ENCODE measurements around the gene USP32. TPM values are rescaled to one million over a fixed set of nuclear protein-coding genes. Genes with fewer than 3 reads are reported as not detected.

The USP32 gene
- total and polyA plus RNA-seq, 2 of the 8 experiments (the other 6 are each of a cell fraction or from before 2014, with no cell fraction given): 29.6 to 112 TPM

DNA sequence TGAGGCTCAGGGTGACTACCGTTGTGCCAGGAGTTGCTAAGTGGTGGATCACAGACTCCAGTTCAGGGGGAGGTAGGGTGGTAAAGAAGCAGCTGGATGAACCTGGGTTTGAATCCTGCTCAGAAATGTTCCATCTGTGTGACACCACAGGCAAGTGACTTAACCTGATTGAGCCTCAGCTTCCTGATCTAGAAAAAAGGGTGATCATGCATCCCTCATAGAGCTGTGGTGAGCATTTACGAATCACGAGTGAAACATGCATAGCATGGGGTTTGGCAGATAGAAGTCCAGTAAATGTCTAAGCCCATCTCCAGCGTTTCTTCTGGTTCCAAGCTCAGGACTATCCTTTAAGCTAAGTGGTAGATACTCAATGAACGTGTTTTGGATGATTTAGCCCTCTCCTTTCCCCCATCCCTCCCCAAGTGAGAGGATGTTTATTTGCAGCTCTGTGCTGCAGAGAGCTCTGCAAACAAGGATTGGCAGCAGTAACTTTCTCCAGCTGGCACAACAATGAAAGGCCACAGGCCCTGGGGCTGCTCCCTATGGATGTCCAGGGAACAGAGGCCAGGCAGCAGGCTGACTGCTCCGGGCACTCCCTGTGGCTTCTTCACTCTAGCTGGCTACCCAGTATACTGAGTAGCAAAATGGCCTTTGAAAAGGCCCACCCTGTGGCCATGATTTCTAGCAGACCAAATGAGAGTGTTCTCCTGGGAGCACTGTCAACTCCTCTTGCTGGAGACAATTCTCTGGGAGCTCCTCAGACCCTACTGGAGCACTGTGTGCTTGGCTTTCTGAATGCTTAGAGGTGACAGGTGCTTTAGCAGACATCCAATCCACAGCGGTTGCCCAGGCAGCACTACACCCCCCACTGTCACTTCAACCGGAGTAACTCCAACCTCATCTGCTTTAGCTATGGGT is 220.8 kb downstream of the USP32 start:
- Histone ChIP-seq H2AFZ (ENCODE audit: low read length) (no peak overlapping the region), H3K36me3 (ENCODE audit: control insufficient read depth in 2 of 4, insufficient read depth in 4 of 4, low read length in 3 of 4) (no peaks in the 10 kb centered on the region), H3K9me3 (ENCODE audit: insufficient read depth in 2 of 2, low read depth in 1 of 2, low read length in 1 of 2) (no peaks in the 10 kb centered on the region), H3K18ac (ENCODE audit: extremely low read depth, low read length) (no peak overlapping the region), H3K4me3 (ENCODE audit: extremely low read depth in 1 of 4, insufficient read depth in 2 of 4, low read depth in 3 of 4, low read length in 4 of 4) (no peak overlapping the region), H3K23ac (ENCODE audit: insufficient read length) (no peak overlapping the region), H3K4ac (replicated peaks; ENCODE audit: insufficient read length, low read depth, low read length) (no peak overlapping the region), H3K14ac (ENCODE audit: insufficient read length) (no peak overlapping the region), H4K8ac (ENCODE audit: extremely low read depth, insufficient read depth, low read length) (no peak overlapping the region), H3K4me1 (replicated peaks in 1 of 4; ENCODE audit: control insufficient read depth in 3 of 4, insufficient read depth in 4 of 4, low read length in 3 of 4) (peaks cover 0 to 5% (median under 1%) of the 10 kb centered on the region in 4 experiments; a peak in 3 of 7 replicates), H3K27ac (ENCODE audit: low read depth, low read length) (no peak overlapping the region), H4K91ac (replicated peaks; ENCODE audit: insufficient read length, low read length) (no peak overlapping the region), H3K4me2 (ENCODE audit: insufficient read depth in 1 of 2, low read depth in 2 of 2, low read length in 2 of 2) (no peak overlapping the region), H4K20me1 (replicated peaks in 1 of 2; ENCODE audit: control insufficient read depth in 1 of 2, insufficient read depth in 2 of 2, low read length in 2 of 2) (no peaks in the 10 kb centered on the region), H2BK120ac (replicated peaks; ENCODE audit: low read depth, low read length) (no peak overlapping the region), H3K27me3 (replicated peaks in 1 of 4; ENCODE audit: control insufficient read depth in 3 of 4, extremely low read depth in 1 of 4, insufficient read depth in 3 of 4, low read length in 3 of 4) (no peaks in the 10 kb centered on the region), H2BK15ac (ENCODE audit: low read length) (no peak overlapping the region), H2BK5ac (ENCODE audit: low read depth, low read length) (no peak overlapping the region), H3K56ac (replicated peaks; ENCODE audit: insufficient read length, low read depth, low read length) (no peak overlapping the region), H2BK12ac (ENCODE audit: low read depth, low read length) (no peak overlapping the region), H3K23me2 (ENCODE audit: low read depth, low read length) (no peaks in the 10 kb centered on the region; the same call in 1 of the 2 replicates), H2AK5ac (ENCODE audit: low read depth, low read length) (no peak overlapping the region), H4K5ac (ENCODE audit: insufficient read length, low read depth, low read length) (no peak overlapping the region), H2BK20ac (ENCODE audit: low read length) (no peak overlapping the region), H3K79me1 (ENCODE audit: low read depth, low read length) (no peaks in the 10 kb centered on the region), H3K79me2 (ENCODE audit: control insufficient read depth in 1 of 2, insufficient read depth in 2 of 2, low read length in 2 of 2) (no peaks in the 10 kb centered on the region), H3K9ac (replicated peaks in 1 of 4; ENCODE audit: extremely low read depth in 1 of 4, low read depth in 3 of 4, low read length in 3 of 4) (no peak overlapping the region)
- 89% methylated on average over 8 of the region's 8 CpGs; no CpG with 5 or more reads in 1 of the 2 experiments for WGBS, 2 experiments (ENCODE audit: extremely low coverage in 1 of 2, insufficient coverage in 1 of 2, insufficient read length in 1 of 2, insufficient replicate concordance in 2 of 2, low coverage in 1 of 2, low lambda C conversion rate in 2 of 2, missing lambda C conversion rate in 1 of 2)
- FAIRE-seq: no peak
- POLR2A ChIA-PET (ENCODE audit: partially characterized antibody): interaction anchor here (0.6 to 1.6 kb wide), 4 partner anchors 10 to 293 kb away, joined by 3 to 5 read pairs (median 4); no protein-coding TSS in a partner anchor
- CTCF ChIA-PET (ENCODE audit: partially characterized antibody): interaction anchor here (0.8 to 6.6 kb wide), 9 partner anchors 9 to 60 kb away, joined by 3 to 61 read pairs (median 4); partner anchors contain the start of gene CA4
- TF ChIP-seq SRF (IDR thresholded peaks at IDR 0.05; ENCODE audit: low read depth, low read length) (no peak), POLR2AphosphoS5 (IDR thresholded peaks at IDR 0.05; ENCODE audit: low read depth, low read length) (no peak), FOSL1 (IDR thresholded peaks at IDR 0.05; ENCODE audit: insufficient read depth, low read depth, low read length) (no peak), BRCA1 (IDR thresholded peaks at IDR 0.05; ENCODE audit: low read depth, low read length) (no peak), EP300 (IDR thresholded peaks at IDR 0.05; ENCODE audit: borderline replicate concordance in 1 of 2, low read depth in 2 of 2, low read length in 2 of 2) (no peak), ASH2L (IDR thresholded peaks at IDR 0.05; ENCODE audit: low read length) (no peak), POLR2A (IDR thresholded peaks at IDR 0.05; ENCODE audit: control extremely low read depth in 1 of 2, low read depth in 2 of 2, low read length in 2 of 2) (no peak), SAP30 (IDR thresholded peaks at IDR 0.05; ENCODE audit: insufficient read depth, insufficient replicate concordance, low read length) (no peak), SP1 (IDR thresholded peaks at IDR 0.05; ENCODE audit: low read depth, low read length) (no peak), RFX5 (IDR thresholded peaks at IDR 0.05; ENCODE audit: borderline replicate concordance, low read depth, low read length) (no peak), EGR1 (IDR thresholded peaks at IDR 0.05; ENCODE audit: borderline replicate concordance, low read depth, low read length) (no peak), KDM4A (IDR thresholded peaks at IDR 0.05; ENCODE audit: low read depth, low read length, severe bottlenecking) (no peak), TCF12 (IDR thresholded peaks at IDR 0.05; ENCODE audit: low read depth, low read length) (no peak)
- DNase-seq (ENCODE audit: low read depth in 1 of 2, low spot score in 2 of 2): no peak
